Ammon's horn (tissue), 1 donor: ENCODE results near the gene PAGE3.

Experiments used
- DNase-seq: peaks from one replicate; pipeline ENCODE4 v3.0.0-alpha.2; 2016; ENCODE audit warnings: low spot score

PAGE3 gene

GRCh38 chrX:55264816-55265215, at the start of gene PAGE3:
Gene PAGE3 (minus strand): TSS chrX:55264916. CDS start chrX:55263903, 1,013 bp downstream.
- no peak for DNase-seq

DNA sequence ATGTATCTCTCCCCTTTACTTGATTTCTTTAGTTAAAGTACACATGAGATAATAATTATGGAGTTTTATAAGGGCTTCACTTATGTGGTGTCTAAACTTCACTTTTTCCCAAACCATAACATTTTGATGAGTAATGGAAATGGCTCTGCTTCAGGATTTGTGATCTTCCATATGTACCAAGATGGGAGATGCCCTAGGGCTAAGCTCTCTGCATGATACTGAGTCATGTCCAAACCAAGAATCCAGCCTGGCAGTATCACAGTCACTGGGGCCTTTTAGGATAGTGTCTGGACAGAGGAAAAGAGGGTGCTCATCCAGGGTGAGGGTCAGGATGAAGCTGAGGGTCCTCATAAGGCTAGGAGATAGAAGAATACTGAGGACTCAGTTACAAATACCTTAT, 47.9 kb upstream of the PAGE3 start:
- no peak for DNase-seq

GRCh38 chrX:55290963-55291362, 26.2 kb upstream of the PAGE3 start:
- no peak for DNase-seq

- no peak for DNase-seq
Observed at GRCh38 chrX:55279832-55280231, 15.1 kb upstream of the PAGE3 start.

DNA sequence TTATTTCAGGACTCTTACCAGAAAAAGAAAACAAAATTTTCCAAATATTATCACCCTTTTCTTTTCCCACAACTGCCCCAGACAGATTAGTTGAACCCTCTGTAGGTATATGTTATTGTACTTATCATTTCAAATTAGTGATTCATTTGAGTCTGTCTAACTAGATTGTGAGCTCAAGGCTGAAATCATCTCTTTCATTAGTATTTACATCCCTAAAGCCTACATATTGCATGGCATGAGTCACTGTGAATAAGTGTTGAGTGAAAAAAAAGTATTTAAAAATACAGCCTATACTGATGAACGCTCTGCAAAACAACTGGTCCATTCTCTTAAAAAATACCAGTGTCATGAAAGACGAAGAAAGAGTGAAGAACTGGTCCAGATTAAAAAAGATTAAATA, 3.9 kb downstream of the PAGE3 start:
- no peak for DNase-seq

DNA sequence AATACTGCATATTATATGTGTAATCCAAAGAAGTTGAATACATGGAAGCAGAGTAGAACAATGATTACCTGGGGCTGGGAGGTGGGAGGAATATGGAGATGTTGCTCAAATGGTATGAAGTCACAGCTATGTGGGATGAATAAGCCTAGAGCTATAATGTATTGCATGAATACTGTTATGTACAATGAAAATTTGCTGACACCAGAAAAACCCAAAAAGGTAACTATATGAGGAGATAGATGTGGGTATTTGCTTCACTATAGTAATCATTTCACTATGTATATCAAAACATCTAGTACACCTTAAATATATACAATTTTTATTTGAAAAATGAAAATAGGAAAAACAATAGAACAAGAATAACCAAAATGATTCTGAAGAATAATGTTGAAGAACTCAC, 11.2 kb downstream of the PAGE3 start:
- DNase-seq, result no peak

DNA sequence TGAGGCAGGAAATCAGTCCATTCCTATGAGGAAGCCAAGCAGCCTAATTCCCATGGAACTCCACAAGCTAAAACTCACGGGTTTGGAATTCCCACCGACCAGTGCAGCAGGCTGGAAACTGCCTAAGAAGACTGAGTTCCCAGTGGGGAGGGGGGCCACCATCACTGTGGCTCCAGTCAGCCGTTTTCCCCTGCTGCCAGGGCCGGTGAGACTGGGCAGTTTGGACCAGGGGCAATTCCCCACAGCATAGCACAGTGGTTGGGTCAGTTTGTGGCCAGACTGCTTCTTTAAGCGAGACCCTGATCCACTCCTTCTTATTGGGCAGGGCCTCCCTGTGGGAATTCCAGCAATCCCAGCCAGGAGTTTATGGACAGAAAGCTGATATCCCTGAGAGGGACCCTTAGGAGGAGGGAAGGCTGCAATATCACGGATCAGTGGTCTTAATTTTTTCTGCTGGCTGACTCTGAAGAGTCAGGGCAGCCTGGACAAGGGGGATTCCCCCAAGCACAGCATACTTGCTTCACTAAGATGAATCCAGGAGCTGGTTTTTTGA, 23.9 kb downstream of the PAGE3 start:
- DNase-seq, result no peak

GRCh38 chrX:55220119-55220794, 44.5 kb downstream of the PAGE3 start, which contains the start of gene PAGE5:
Gene PAGE5 (plus strand): TSS chrX:55220346. CDS start chrX:55221383, 1,037 bp downstream.
- DNase-seq, result no peak

GRCh38 chrX:55213381-55213780, 51.3 kb downstream of the PAGE3 start:
- no peak for DNase-seq

DNA sequence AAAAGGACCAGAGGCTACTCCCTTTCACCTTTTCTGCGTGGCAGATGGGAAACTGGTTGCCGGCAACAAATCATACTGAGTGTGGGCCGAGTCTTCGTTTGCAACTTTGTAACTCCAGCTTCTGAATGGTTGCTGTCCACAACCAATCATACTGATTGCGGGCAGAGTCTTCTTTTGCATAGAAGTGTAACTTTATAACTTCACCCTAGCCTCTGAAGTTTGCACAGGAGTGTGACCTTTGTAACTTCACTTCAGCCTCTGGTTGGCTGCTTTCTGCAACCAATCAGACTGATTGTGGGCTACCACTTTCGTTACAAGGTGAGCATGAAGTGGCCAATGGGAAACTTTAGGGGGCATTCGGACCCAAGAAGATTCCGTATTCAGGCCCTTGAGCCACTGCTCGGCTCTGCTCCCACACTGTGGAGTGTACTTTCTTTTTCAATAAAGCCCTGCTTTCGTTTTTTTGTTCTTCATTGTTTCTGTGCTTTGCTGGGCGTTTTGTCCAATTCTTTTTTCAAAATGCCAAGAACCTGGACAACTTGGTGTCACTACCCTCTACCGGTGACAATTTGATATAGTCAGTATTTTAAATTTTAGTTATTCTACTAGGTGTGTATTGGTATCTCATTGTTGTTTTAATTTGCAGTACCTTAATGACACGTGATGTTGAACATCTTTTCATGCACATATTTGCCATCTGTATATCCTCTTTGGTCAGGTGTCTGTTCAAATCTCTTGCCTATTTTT, 53.6 kb downstream of the PAGE3 start:
- no peak for DNase-seq
